MM.1S (cell line): ENCODE measurements around the gene MGAT4C.

Experiments
- CTCF ChIP-seq: fragments of 300-600 bp; sonication (generic); IDR thresholded peaks from 2 replicates; pipeline ENCODE4 v1.5.1; 2016; ENCODE audit warnings: antibody characterized with exemption, low read length, mixed read lengths
- EZH2 ChIP-seq: fragments of 300-600 bp; sonication (generic); optimal IDR thresholded peaks from 2 replicates; pipeline ENCODE3; 2017; ENCODE audit warnings: low read depth, mild to moderate bottlenecking, antibody characterized with exemption, low read length, mixed read lengths
- EZH2phosphoT487 ChIP-seq: fragments of 300-600 bp; sonication (generic); IDR thresholded peaks from 2 replicates; pipeline ENCODE4 v1.6.1; 2018; ENCODE audit warnings: antibody characterized with exemption, low read length

- TF ChIP-seq CTCF (no peak), EZH2 (no peak), EZH2phosphoT487 (no peak)
These were observed 117.4 kb downstream of the MGAT4C start for GRCh38 chr12:86138770-86139169.
